GM18907 (cell line): ENCODE results near the gene ABHD17A.
"Not testable (repeated sequence)": the region's sequence is repeated elsewhere in the genome, so short reads cannot be mapped to it uniquely, and the experiment has no call there.

Source experiments
- ATAC-seq: cut with Tn5 transposase; IDR thresholded peaks from one replicate; pipeline ENCODE4 v1.9.1; 2021; ENCODE audit warnings: mild to moderate bottlenecking, moderate library complexity; ENCODE audit not compliant: unreplicated experiment

ABHD17A gene

DNA sequence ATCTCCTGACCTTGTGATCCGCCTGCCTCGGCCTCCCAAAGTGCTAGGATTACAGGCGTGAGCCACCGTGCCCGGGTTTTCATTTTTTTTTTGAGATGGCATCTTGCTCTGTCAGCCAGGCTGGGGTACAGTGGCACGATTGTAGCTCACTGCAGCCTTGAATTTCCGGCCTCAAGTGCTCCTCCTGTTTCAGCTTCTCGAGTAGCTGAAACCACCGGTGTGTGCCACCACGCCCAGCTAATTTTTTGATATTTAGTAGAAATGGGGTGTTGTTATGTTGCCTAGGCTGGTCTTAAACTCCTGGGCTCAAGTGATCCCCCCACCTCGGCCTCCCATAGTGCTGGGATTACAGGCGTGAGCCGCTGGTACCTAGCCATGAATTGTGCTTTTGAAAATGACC lies 25.8 kb upstream of the ABHD17A start:
- no peak for ATAC-seq

DNA sequence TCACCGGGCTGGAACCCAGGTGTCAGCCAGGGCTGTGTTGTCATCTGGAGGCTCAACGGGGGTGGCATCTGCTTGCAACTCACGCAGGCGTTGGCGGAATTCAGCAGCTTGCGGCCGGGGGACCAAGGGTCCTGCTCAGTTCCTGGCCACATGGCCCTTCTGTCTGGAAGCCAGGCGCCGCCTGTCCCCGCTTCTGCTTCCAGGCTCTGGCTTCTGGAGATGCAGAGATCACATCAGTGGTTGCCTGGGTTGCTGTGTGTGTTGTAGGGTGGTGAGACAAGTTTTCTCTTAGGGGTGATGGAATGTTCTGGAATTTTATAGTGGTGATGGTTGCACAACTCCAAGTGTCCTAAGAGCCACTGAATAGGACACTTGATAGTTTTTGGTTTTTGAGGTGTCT lies 24.9 kb upstream of the ABHD17A start:
- ATAC-seq = no peak

DNA sequence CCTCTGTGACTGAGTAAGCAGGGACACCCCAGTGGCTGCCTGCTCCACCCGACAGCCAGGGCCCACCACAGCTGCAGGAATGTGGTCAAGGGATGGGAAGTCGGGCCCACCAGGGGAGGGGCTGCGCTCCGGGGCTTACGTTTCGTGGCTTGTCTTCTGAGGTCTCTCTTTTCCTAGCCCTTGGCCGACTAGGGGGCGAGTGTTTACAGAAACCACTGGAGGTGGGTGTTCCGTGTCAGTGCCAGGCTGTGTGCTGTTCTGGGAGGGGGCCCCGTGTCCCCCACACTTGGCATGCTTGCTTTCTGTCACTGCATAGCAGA lies 24.4 kb upstream of the ABHD17A start:
- ATAC-seq = no peak

DNA sequence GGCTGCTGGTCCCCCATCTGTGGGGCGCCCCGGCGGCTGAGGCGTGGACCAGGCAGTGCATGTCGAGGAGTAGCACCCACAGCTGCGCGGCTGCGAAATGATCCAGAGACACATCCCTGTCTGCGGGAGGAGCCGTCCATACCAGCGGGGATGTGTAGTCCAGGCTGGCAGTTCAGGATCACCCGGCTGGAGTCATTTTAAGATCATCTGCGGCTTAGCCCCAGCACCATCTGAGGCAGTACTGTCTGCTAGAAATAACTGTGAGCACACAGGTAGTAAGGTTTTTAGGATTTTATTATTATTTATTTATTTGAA lies 23.0 kb upstream of the ABHD17A start:
- ATAC-seq = no peak

DNA sequence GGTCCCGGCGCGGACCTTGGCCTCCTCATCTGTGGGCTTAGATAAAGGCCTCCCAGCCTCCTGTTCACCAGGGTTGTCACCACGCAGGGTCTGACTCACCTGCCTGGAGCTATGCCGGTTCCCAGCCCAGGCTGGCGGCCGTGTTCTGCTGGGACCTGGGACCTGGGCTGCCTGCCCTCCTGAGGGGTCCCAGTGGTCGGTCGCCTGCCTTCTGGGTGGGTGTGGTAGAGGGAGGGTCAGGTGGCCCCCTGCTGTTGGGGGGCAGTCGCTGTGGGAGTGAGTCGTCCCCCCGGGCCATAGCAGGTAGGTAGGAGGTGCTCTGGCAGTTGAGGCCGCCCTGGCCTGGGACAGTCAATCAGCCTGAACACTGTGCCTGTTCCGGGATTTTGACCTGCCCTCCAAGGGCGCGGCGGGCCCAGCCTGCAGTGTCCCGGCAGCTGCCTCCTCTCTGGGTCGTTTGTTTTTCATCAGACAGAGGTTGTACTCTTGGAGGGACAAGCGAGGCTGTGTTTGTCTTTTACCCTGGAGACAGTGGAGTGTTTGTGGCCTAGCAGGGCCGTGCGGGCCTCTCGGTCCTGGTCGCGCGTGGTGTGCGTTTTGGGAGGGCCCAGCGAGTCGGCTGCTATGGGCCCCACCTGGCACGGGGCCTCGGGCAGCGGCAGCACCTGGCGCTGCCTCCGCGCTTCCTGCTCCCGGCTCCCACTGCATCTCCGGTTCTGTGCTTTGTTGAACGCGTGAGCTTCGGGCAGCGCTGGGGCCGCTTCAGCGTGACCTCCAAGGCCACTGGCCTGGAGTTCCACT lies 22.5 kb upstream of the ABHD17A start:
- no peak for ATAC-seq

DNA sequence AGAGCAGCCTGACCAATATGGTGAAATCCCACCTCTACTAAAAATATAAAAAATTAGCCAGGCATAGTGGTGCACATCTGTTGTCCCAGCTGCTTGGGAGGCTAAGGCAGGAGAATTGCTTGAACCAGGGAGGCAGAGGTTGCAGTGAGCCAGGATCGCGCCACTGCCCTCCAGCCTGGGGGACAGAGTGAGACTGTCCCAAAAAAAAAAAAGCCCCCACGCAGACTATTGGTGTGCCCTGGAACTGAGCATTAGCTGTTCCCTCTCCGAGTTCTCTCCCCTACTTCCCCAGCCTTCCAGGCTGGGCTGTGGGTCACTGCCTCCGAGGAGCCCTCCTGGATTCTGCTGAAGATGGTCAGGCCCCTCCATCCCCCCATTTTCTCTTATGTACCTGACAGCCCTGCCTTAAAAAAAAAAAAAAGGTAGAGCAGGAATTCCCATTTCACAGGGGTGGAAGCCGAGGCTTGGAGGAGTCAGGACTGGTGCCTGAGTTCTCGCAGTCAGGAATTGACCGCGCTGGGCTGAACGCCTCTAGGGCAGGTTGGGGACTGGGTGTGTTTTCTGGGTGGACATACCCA lies 21.8 kb upstream of the ABHD17A start:
- ATAC-seq = no peak

DNA sequence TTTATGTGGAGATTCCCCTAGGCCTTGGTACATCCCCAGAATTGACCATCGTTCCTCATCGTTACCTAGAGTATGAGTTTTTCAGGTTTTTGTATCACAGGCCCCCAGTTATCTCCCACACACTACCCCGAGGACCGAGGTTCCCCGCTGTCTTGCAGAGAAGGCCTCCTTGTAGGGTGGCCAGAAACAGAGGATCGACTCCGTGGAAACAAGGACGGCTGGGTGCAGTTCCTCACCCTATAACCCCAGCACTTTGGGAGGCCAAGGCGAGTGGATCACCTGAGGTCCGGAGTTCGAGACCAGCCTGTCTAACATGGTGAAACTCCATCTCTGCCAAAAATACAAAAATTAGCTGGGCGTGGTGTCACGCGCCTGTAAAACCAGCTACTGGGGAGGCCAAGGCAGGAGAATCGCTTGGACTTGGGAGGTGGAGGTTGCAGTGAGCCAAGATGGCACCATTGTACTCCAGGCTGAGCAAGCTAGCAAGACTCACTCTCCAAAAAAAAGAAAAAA lies 20.6 kb upstream of the ABHD17A start:
- ATAC-seq = no peak

DNA sequence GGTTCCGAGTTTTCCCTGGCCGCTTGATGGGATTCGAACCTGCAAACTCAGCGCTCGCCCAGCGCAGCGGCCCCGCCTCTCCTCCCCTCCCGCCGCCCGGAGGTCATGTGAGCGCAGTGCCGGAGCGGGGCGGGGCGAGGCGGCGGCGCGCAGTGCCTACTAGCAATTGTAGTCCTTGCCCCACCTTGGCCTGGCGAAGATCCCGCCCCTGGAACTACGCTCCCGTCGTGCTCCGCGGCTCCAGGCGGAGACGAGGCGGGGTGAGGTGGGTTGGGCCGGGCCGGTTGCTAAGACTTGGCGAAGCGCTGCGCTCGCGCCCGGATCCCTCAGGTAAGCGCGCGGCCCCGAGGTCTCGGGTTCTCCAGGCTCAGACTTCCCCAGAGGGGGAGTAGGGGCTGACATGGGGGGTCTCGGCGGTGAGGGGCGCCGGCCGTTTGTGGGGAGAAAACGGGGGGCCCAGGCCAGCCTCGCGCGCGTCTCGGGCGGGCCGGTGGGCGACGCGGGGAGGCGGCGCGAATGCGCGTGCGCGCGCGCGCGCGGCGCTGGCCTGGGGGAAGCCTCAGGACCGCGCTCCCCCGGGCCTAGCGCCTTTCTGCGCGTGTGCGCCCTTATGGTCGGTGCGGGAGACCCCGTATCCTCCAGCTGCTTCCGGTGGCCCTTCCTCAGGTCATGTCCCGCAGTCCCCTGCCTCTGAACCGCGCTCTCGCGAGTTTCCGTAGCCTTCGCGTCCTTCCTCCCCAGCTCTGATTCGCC lies 20.0 kb upstream of the ABHD17A start, which contains the start of the genes ADAT3 and SCAMP4:
TSS of gene ADAT3 (plus strand) at position 290 of the 753 bp plus-strand sequence. CDS start 6,649 bp downstream, outside the sequence.
TSS of gene SCAMP4 (plus strand) at position 290 of the 753 bp plus-strand sequence. CDS start 9,621 bp downstream, outside the sequence.
- peak; percentile 76 for ATAC-seq

DNA sequence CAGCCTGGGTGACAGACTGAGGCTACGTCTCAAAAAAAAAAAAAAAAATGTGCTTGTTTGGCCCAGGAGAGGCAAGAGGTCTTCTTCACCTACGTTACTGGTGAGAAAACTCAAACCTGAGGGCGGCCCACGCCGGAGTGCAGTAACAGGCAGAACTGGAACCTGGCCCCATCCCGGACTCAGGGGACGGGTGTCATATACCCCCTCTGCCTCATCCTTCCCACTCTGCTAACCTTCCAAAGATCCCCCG lies 19.5 kb upstream of the ABHD17A start:
- ATAC-seq = peak; percentile 2

DNA sequence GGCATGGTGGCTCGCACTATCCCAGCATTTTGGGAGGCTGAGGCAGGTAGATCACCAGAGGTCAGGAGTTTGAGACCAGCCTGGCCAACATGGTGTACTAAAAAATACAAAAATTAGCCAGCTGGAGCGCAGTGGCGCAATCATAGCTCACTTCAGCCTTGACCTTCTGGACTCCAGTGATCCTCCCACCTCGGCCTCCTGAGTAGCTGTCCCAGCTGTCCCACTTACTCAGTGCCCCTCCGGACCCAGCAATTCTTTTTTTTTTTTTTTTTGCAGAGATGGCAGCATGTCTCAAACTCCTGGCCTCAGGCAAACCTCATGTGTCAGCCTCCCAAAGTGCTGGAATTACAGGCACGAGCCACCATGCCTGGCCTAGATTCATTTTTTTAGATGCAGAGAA lies 17.6 kb upstream of the ABHD17A start:
- ATAC-seq = no peak

DNA sequence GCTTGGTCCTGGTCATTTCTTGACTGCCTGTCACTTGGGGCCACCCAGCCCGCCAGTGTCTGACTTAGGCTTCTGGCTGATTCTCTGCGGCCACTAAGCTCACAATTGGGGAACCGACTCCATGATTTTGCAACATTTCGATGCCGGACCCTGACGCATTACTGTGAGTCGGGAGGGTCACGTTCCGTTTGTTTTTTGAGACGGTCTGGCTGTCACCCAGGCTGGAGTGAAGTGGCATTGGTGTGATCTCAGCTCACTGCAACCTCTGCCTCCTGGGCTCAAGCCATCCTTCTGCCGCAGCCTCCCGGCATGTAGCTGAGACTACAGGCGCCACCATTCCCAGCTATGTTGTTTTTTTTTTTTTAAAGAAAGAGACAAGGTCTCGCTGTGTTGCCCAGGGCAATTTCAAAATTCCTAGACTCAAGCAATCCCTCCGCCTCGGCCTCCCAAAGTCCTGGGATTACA lies 16.7 kb upstream of the ABHD17A start:
- ATAC-seq = no peak

DNA sequence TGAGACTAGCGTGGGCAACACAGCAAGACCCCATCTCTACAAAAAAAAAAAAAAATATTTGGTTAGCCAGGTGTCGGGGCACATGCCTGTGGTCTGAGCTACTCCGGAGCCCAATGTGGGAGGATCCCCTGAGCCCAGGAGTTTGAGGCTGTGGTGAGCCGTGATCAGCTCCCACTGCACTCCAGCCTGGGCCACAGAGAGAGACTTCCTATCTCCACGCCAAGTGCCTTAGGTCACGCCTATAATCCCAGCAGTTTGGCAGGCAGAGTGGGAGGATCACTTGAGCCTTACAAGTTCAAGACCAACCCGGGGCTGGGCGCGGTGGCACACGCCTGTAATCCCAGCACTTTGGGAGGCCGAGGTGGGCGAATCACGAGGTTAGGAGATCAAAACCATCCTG lies 11.2 kb upstream of the ABHD17A start:
- no peak for ATAC-seq

DNA sequence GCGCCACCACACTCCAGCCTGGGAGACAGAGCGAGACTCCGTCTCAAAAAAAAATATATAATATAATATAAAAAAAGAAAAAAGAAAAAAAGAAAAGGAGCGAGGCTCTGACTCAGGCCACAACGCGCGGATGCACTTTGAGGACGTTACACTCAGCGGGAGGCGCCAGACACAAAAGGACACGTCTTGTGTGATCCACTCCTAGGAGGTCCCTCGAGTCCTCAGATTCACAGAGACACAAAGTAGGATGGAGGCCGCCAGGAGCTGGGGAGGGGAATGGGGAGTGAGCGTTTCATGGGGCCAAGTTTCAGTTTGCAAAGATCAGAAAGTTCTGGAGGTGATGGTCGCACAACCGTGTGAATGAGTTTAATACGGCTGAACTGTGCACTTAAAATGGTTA lies 8.5 kb upstream of the ABHD17A start:
- no peak for ATAC-seq

DNA sequence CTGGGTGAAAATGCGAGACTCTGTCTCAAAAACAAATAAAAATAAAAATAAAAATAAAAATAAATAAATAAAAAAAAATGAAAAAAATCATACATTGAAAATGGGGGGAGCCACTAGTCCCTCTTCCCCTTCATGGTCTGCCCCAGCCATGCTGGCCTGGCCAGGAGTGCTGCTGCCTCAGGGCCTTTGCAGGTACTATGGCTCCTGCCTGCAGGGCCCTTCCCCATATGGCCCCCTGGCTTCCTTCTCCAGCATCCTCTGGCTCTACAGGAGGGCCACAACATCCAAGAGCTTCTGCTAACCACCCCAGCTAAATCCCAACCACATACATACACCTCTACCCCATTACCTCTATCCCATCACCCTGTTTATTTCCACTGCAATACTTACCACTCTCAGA lies 4.6 kb upstream of the ABHD17A start:
- ATAC-seq = no peak

DNA sequence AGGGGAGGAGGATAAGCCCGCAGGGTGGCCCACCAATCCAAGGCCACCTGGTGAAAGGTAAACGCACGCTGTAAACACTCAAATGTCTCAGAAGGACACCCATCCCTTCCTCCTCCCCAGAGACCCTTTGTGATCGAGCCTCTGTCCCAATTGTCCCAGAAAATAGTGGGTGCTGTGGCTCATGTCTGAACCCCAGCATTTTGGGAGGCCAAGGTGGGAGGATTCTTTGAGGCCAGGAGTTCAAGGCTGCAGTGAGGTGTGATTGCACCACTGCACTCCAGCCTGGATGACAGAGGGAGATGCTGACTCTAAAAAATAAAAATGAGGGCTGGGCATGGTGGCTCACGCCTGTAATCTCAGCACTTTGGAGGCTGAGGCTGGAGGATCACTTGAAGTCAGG lies 3.1 kb upstream of the ABHD17A start:
- ATAC-seq = no peak

DNA sequence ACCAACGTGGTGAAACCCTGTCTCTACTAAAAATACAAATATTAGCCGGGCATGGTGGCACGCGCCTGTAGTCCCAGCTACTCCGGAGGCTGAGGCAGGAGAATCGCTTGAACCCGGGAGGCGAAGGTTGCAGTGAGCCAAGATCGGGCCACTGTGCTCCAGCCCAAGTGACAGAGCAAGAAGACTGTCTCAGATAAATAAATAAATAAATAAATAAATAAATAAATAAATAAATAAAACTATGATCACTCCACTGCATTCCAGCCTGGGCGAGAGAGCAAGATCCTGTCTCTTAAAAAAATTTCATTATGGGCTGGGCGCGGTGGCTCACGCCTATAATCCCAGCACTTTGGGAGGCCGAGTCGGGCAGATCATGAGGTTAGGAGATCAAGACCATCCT lies 1.1 kb upstream of the ABHD17A start:
- ATAC-seq = not testable (repeated sequence)

DNA sequence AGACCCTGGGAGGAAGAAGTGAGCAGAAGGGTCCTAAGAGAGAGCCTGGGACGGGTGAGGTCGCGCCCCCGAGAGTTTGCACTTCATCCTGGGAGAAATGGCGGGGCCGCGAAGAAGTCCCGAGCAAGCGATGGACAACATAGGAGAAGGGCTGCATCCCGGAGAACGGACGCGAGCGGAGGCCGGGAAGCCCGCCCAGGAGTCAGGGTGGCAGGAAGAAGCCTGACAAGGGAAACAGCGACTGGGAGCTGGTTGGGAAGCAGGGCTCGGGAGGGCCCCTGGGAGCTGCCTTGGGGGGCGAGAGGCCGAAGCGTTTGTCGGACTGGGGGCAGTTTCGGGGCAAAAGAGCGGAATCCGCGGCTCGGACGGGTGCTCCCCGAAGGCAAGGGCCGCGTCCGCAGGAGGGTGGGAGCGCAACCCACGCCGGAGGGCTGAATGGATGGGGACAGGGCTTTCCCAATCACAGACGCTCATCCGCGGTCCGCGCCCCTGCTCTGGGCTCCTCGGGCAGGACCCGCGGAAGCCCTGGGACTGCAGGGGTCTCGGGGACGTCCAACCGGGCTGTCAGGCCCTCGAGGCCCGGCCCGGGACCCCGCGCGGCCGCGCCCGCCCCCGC lies 469 bp downstream of the ABHD17A start:
- peak; percentile 5 for ATAC-seq

DNA sequence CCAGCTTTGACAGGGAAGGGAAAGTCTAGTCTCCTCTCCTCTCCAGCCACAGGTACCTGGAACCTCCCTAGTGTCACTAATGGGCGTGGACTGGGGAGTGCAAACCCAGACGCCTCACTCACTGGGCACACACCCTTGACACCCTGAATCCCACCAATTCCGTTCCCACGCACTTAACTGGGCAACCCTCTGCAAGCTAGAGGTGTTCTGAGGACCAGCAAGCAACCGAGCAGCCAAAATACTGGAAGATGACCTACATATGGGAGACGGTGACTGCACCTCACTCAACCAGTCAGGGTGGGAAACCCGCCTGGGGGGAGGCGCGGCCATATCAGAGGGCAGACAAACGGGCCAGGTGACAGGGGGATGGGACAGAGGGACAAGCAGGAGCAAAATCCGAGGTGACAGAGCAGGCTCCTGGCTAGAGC lies 991 bp downstream of the ABHD17A start:
- no peak for ATAC-seq

DNA sequence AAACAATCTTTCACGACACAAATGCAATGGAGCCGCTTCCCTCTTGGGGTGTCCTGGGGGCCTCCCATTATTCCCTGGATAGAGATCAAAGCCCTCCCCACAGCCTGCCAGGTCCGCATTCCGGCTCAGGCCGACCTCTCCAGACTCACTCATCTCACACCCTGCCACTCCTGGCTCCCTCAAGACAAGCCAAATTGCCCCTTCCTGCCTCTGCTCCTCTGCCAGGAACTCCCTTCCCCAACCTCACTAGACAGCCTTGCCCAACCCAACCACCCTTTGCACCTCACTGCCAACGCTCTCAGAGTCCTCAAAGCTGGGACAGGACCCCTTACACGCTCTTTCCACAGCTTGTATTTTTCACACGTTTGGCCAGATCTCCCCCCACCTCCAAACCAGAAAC lies 1.5 kb downstream of the ABHD17A start:
- ATAC-seq = no peak

DNA sequence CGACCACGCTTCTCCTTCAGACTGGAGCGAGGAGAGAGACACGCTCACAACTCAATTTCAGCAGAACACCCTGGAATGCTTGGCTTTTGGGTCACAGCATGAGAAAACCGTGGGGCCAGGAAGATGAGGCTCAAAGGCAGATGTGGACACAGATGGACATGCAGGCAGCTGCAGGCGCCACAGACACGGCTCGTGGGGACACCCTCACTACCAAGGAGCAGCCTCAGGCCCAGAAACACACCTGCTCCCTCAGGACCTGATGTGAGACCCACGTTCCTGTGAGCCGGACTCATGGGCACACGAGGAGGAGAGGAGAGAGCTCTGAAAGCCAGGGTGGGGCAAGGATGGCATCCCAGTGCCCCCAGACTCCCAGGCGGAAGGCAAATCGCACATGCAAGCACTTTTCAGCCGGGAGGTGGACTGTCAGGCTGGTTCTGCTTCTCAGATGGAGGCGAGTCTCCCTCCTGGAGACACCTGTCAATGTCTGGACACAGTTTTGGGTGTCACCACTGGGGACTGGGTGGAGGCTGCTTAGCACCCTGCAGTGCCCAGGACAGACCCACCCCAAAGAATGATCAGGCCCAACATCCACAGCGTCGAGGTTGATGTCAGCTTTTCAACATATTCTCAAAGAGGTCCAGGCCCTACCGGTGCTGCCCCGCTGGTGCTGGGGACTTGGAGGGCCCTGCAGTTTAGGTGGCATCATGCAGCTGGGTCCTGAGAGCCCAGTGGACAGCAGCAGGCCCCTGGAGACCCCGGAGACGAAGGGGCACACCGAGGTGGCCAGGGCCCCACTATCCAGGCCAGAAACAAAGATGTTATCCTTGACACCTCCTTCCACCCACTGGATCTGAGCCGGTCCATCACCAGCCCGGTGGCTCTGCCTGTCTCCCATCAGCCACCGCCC lies 2.3 kb downstream of the ABHD17A start:
- ATAC-seq = no peak
